Measurements from ENCODE around the gene ACAD11.

GRCh38 chr3:132638706-132639105 lies 20.9 kb downstream of the ACAD11 start:
- TF ChIP-seq POLR2A (IDR thresholded peaks at IDR 0.05; ENCODE audit: low read length) (no peak), GATA1 (IDR thresholded peaks at IDR 0.05; ENCODE audit: low read depth, low read length) (no peak)
